Stimulated activated CD8-positive, alpha-beta memory T cell treated with anti-CD3 and anti-CD28 coated beads, Interleukin-15, amount 100 ng/mL, for 4 hours (primary cell): ENCODE measurements around the gene SRRM3.
"Not testable (repeated sequence)": the region's sequence is repeated elsewhere in the genome, so short reads cannot be mapped to it uniquely, and the experiment has no call there.

Experiments
- DNase-seq, 2 donors: peaks; one replicate each; pipeline ENCODE4 v3.0.0-alpha.2; 2020; ENCODE audit warnings: low read depth in 2 of 2

Gene SRRM3

GRCh38 chr7:76191783-76192240, 9.9 kb upstream of the SRRM3 start:
- DNase-seq = no peak

- DNase-seq = no peak
Measured at GRCh38 chr7:76193466-76193865, 8.2 kb upstream of the SRRM3 start.

GRCh38 chr7:76193883-76194282, 7.8 kb upstream of the SRRM3 start:
- no peak for DNase-seq

GRCh38 chr7:76196786-76197185, 4.9 kb upstream of the SRRM3 start:
- no peak for DNase-seq

- DNase-seq = no peak
Measured at GRCh38 chr7:76198202-76198601, 3.5 kb upstream of the SRRM3 start.

GRCh38 chr7:76202666-76203030, 952 bp downstream of the SRRM3 start:
- DNase-seq = no peak

GRCh38 chr7:76204147-76204546, 2.5 kb downstream of the SRRM3 start:
- DNase-seq = no peak

- no peak for DNase-seq
Measured at GRCh38 chr7:76206633-76207032, 4.9 kb downstream of the SRRM3 start.

GRCh38 chr7:76209310-76209709, 7.6 kb downstream of the SRRM3 start:
- no peak for DNase-seq

- DNase-seq = no peak
Measured at GRCh38 chr7:76211216-76211615, 9.5 kb downstream of the SRRM3 start.

- not testable (repeated sequence) for DNase-seq
Measured at GRCh38 chr7:76215349-76215748, 13.7 kb downstream of the SRRM3 start.

- no peak for DNase-seq
Measured at GRCh38 chr7:76216381-76217082, 14.8 kb downstream of the SRRM3 start.

- DNase-seq = no peak
Measured at GRCh38 chr7:76217942-76218566, 16.4 kb downstream of the SRRM3 start.

- DNase-seq = no peak
Measured at GRCh38 chr7:76220185-76221057, 18.7 kb downstream of the SRRM3 start.

- no peak for DNase-seq
Measured at GRCh38 chr7:76222333-76222732, 20.6 kb downstream of the SRRM3 start.

- DNase-seq = no peak
Measured at GRCh38 chr7:76222839-76223238, 21.1 kb downstream of the SRRM3 start.

GRCh38 chr7:76223286-76223972, 21.7 kb downstream of the SRRM3 start:
- no peak for DNase-seq

GRCh38 chr7:76224695-76225094, 23.0 kb downstream of the SRRM3 start:
- DNase-seq = no peak

- no peak for DNase-seq
Measured at GRCh38 chr7:76225379-76225778, 23.7 kb downstream of the SRRM3 start.

- DNase-seq = no peak
Measured at GRCh38 chr7:76225951-76226350, 24.3 kb downstream of the SRRM3 start.

- not testable (repeated sequence) for DNase-seq
Measured at GRCh38 chr7:76226878-76227423, 25.3 kb downstream of the SRRM3 start.

GRCh38 chr7:76230214-76230613, 28.5 kb downstream of the SRRM3 start:
- no peak for DNase-seq
